NB4 (cell line): ENCODE results near the gene DSTYK.

Source experiments
- CTCF ChIP-seq: IDR thresholded peaks from one replicate; pipeline ENCODE4 v1.5.1; 2012; ENCODE audit warnings: low read depth, low read length
- MAX ChIP-seq: IDR thresholded peaks from 2 replicates; pipeline ENCODE4 v1.6.1; 2011; ENCODE audit warnings: low read depth, low read length
- MYC ChIP-seq: IDR thresholded peaks from 2 replicates; pipeline ENCODE4 v1.6.1; 2011; ENCODE audit warnings: low read depth, low read length
- POLR2A ChIP-seq: IDR thresholded peaks from 2 replicates; pipeline ENCODE4 v1.6.1; 2011; ENCODE audit warnings: mild to moderate bottlenecking; ENCODE audit not compliant: insufficient read length; ENCODE audit errors: extremely low read depth

GRCh38 chr1:205190845-205191577 lies 20.5 kb downstream of the DSTYK start:
- TF ChIP-seq CTCF (no peak), MAX (no peak), POLR2A (no peak), MYC (no peak)
